VCaP (cell line): ENCODE measurements around the gene LRRC27.

ENCODE experiments used
- H3K27ac ChIP-seq: fragments of 450-650 bp; 2 replicates; pipeline ENCODE4 v1.5.1; 2017
- CTCF ChIP-seq: fragments of 450-650 bp; conservative IDR thresholded peaks from 2 replicates; pipeline ENCODE4 v1.5.1; 2017; ENCODE audit warnings: mild to moderate bottlenecking, moderate library complexity

The LRRC27 gene

DNA sequence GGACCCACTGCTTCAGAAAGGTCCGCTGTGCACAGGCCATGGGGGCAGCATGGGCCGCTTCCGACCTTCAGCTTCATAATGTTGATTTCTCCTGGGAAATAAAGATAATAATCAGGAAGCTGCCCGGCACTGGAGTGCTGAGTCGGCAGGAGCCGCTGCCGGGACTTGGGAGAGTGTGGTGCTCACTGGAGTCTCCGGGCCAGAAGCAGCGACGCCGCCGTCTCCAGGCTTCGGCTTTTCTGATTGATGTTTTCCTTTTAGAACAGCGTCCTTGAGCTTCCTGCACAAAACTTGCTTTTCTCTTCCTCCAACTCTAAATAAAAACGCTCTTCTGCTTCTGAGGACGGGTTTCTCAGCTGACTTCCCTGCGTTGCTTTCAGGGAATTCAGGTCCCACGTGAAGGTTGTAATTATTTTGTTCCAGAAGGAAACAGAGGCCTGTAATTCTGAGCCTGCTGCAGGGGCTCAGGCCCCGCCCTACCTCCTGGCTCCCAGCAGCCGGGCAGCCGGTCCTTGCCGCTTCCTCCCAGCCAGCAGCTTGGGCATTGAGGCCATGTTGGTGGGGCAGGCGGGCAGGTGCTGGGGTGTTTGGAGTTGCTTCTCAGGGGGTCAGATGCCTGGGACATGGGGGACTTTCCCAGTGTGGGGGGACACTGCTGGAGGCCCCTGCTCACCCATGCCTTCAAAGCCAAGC lies 79.7 kb downstream of the LRRC27 start:
- H3K27ac ChIP-seq, result peak overlapping the region; percentile 99

GRCh38 chr10:132412316-132413192 lies 80.6 kb downstream of the LRRC27 start:
- H3K27ac ChIP-seq, result peak overlapping the region; percentile 99
- no peak for TF ChIP-seq CTCF

More for the DNA sequence above, 79.7 kb downstream of the LRRC27 start:
- no peak for TF ChIP-seq CTCF

DNA sequence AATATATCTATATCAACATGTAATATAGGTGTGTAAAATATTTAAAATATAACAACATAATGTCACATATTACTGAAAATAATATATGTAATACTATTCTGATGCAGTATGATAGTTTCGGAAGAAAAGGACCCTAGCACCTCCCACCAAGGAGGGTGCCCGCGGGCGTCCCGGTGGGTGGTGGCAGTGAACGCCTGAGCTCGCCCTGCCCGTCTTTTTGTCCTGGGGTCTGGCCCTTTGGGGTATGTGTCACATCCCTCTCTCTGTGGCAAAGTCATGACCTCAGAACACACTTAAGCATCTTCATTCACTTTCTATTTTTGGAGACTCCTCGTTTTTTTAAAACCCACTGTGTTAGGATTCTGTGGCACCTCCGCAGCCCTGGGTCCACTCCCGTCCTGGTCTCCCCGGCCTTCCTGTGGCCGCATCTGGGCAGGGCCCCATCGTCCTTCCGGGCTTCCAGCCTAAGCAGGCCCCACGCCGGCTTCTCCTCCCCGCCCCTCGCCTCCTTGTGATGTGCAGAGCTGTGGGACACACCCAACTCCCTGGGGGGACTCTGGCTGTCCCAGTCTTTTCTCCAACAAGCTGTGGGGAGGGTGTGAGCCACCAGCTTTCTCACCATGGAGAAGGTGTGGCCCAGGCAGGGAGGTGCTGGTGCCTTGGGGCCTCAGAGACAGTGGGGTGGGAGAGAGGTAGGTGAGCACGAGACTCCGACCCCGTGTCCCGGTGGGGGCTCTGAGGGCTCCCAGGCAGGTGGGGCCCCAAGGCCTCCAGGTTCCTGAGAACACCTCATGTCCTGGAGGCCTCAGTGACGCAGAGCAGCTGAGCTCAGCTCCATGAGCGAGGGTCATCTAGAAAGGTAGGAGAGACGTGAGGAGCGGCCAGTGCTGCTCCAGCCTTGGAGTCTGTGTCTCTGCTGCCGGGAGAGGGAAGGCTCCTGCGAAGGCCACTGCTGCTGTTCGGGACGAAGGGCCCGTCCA lies 81.5 kb downstream of the LRRC27 start:
- H3K27ac ChIP-seq, result peak overlapping the region; percentile 99
- no peak for TF ChIP-seq CTCF

- no peak for TF ChIP-seq CTCF
- peak overlapping the region; percentile 99 for H3K27ac ChIP-seq
Observed at GRCh38 chr10:132414402-132415016, 82.5 kb downstream of the LRRC27 start.

- peak overlapping the region; percentile 99 for H3K27ac ChIP-seq
- no peak for TF ChIP-seq CTCF
Observed at GRCh38 chr10:132415255-132415654, 83.3 kb downstream of the LRRC27 start.

DNA sequence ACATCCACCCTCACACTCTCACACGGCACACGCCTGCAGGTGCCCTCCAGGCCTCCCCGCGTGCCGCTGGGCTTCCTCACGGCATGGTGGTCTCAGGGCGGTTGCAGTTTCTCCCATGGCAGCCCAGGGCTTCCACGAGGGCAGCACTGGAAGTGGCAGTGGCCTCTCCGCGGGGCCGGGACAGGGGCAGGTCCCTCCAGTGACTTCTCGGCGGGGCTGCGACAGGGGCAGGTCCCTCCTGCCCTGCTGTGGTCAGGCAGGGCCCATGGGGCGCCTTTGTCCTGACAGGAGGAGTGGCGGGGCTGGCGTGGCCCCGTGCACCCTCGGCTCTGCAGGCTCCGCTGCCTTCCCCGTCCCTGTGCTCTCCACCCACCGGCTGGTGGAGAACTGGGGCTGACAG lies 84.0 kb downstream of the LRRC27 start:
- TF ChIP-seq CTCF, result no peak
- peak overlapping the region; percentile 99 for H3K27ac ChIP-seq
